MCF 10A (cell line): ENCODE measurements around the gene IFT80. TPM values are rescaled to one million over a fixed set of nuclear protein-coding genes. Genes with fewer than 3 reads are reported as not detected.

ENCODE experiments used
- BruUV-seq: library from RNA; stranded (reverse); fragments of 400-500 nt; replicated peaks from 2 replicates; lab custom pipeline; 2021; lab: Mats Ljungman, UMichigan
- CTCF ChIA-PET: fragments of 300-600 bp; sonication (Branson Sonifier 250); formaldehyde crosslinking; extraction: SDS; loops from one replicate; lab custom pipeline; 2021; ENCODE audit warnings: antibody characterized with exemption, inconsistent platforms; lab: Yijun Ruan, JAX
- POLR2A ChIA-PET: fragments of 300-600, 350-650 bp; sonication (Branson Sonifier 250); formaldehyde crosslinking; extraction: SDS; loops from one replicate; lab custom pipeline; 2020; ENCODE audit warnings: antibody characterized with exemption, inconsistent platforms; lab: Yijun Ruan, JAX
- DNase-seq: peaks from one replicate; pipeline ENCODE4 v3.0.0-alpha.2; 2018; ENCODE audit not compliant: unreplicated experiment
- H3K27ac Mint-ChIP-seq: one replicate; pipeline ENCODE4 v1.8.0; 2022; ENCODE audit warnings: mild to moderate bottlenecking, low read depth, mixed read lengths; ENCODE audit not compliant: unreplicated experiment
- H3K27me3 Mint-ChIP-seq: one replicate; pipeline ENCODE4 v1.8.0; 2022; ENCODE audit warnings: mixed read lengths; ENCODE audit not compliant: insufficient read depth, unreplicated experiment
- H3K36me3 Mint-ChIP-seq: one replicate; pipeline ENCODE4 v1.8.0; 2022; ENCODE audit warnings: mild to moderate bottlenecking, moderate library complexity, mixed read lengths; ENCODE audit not compliant: insufficient read depth, unreplicated experiment
- H3K4me1 Mint-ChIP-seq: one replicate; pipeline ENCODE4 v1.8.0; 2022; ENCODE audit warnings: mixed read lengths; ENCODE audit not compliant: insufficient read depth, unreplicated experiment
- H3K4me3 Mint-ChIP-seq: one replicate; pipeline ENCODE4 v1.8.0; 2022; ENCODE audit warnings: mild to moderate bottlenecking, moderate library complexity, mixed read lengths; ENCODE audit not compliant: unreplicated experiment
- H3K9me3 Mint-ChIP-seq: one replicate; pipeline ENCODE4 v1.8.0; 2022; ENCODE audit warnings: mixed read lengths; ENCODE audit not compliant: unreplicated experiment
- intact Hi-C: fragments of 100-400 bp; cut with micrococcal nuclease; formaldehyde crosslinking; loops from 2 replicates; pipeline ENCODE4 v1.14.1; 2022
- total RNA-seq: library from RNA; stranded (reverse); gene quantifications from 2 replicates; pipeline ENCODE4 v1.2.3, GENCODE V29; 2022
- TF ChIP-seq, protein P1 (sequence below): fragments of 200-600 bp; IDR thresholded peaks from one replicate; pipeline ENCODE4 v1.8.0; 2022; ENCODE audit warnings: antibody characterized with exemption, mild to moderate bottlenecking; ENCODE audit not compliant: unreplicated experiment

The IFT80 gene
- total RNA-seq, 1 experiment from 2014 or later: 22.6 TPM

DNA sequence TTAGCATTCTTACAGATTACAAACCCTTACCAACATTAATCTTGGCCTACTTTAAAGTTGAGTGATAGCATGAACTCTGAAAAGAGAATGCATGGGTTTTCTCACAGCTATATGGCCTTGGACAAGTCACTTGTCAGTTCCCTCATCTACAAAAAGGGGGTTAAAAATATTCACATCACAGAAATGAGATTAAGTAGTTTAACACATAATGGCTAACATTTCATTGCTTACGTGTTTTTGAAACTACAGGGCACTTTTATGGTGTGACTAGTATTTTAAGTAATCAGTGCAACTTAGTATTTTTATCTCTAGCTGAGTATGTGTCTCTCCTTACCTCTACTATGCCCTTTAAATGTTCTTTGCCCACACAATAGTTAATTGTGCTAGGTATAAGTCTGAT, 36.7 kb upstream of the IFT80 start:
- no peak overlapping the region for H3K4me3 Mint-ChIP-seq
- ChIA-PET CTCF (interaction anchor here (1.2 kb wide), 1 partner anchor 23 kb away, joined by 6 read pairs; no protein-coding TSS in a partner anchor), POLR2A (interaction anchor here (0.6 to 3.5 kb wide), 4 partner anchors 8 to 37 kb away, joined by 4 to 23 read pairs (median 6); partner anchors contain the start of genes IFT80 and TRIM59)
- no TSS peak for BruUV-seq
- TF ChIP-seq, protein P1, sequence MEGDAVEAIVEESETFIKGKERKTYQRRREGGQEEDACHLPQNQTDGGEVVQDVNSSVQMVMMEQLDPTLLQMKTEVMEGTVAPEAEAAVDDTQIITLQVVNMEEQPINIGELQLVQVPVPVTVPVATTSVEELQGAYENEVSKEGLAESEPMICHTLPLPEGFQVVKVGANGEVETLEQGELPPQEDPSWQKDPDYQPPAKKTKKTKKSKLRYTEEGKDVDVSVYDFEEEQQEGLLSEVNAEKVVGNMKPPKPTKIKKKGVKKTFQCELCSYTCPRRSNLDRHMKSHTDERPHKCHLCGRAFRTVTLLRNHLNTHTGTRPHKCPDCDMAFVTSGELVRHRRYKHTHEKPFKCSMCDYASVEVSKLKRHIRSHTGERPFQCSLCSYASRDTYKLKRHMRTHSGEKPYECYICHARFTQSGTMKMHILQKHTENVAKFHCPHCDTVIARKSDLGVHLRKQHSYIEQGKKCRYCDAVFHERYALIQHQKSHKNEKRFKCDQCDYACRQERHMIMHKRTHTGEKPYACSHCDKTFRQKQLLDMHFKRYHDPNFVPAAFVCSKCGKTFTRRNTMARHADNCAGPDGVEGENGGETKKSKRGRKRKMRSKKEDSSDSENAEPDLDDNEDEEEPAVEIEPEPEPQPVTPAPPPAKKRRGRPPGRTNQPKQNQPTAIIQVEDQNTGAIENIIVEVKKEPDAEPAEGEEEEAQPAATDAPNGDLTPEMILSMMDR: no peak
- H3K36me3 Mint-ChIP-seq: peaks cover 56% of the 10 kb centered on the region
- intact Hi-C loops: no loop called here
- no peaks in the 10 kb centered on the region for H3K4me1 Mint-ChIP-seq
- no peaks in the 10 kb centered on the region for H3K9me3 Mint-ChIP-seq
- H3K27ac Mint-ChIP-seq: no peak overlapping the region
- no peaks in the 10 kb centered on the region for H3K27me3 Mint-ChIP-seq
- no peak for DNase-seq

DNA sequence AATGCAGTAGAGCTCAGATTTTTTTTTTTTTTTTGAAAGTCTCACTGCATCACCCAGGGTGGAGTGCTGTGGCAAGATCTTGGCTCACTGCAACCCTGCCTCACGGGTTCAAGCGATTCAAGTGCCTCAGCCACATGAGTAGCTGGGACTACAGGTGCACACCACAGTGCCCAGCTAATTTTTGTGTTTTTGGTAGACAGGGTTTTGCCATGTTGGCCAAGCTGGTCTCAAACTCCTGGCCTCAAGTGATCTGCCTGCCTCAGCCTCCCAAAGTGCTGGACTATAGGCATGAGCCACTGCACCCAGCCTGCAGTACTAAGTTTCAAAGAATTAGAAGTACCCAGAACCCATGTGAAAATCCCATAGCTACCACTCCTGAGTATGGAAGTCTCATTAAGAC, 36.1 kb upstream of the IFT80 start:
- TF ChIP-seq, protein P1: no peak
- H3K4me3 Mint-ChIP-seq: no peak overlapping the region
- H3K27ac Mint-ChIP-seq: no peak overlapping the region
- DNase-seq: no peak
- ChIA-PET POLR2A (interaction anchor here (0.6 to 3.5 kb wide), 7 partner anchors 9 to 36 kb away, joined by 3 to 23 read pairs (median 4); partner anchors contain the start of genes IFT80 and TRIM59), CTCF (interaction anchor here (0.7 to 1.5 kb wide), 4 partner anchors 10 to 297 kb away, joined by 3 read pairs; no protein-coding TSS in a partner anchor)
- H3K27me3 Mint-ChIP-seq: no peaks in the 10 kb centered on the region
- intact Hi-C loops: no loop called here
- BruUV-seq: no TSS peak
- H3K36me3 Mint-ChIP-seq: peaks cover 57% of the 10 kb centered on the region
- H3K4me1 Mint-ChIP-seq: no peaks in the 10 kb centered on the region
- no peaks in the 10 kb centered on the region for H3K9me3 Mint-ChIP-seq

DNA sequence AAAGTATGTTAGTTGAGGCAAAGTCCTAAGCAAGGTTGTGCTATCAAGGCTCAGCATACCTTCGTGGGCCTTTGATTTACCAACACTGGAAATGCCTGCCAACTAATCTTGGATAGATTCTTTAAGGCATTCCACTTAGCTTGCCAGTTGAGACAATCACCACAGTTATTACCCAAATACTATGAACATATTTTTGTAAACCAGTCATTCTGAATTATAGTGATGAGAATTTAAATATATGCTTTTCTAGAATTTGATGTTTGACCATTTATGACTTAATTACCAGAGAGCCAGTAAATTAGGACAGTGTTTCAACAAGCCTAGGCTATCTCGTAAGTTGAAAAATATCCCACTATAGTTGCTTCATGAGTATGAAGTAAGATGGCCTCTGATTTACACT, 35.0 kb upstream of the IFT80 start:
- BruUV-seq: no TSS peak
- intact Hi-C loops: no loop called here
- ChIA-PET POLR2A (interaction anchor here (0.9 to 2.6 kb wide), 3 partner anchors 8 to 15 kb away, joined by 3 to 7 read pairs (median 4); partner anchors contain the start of gene TRIM59), CTCF (interaction anchor here (1.1 to 1.5 kb wide), 2 partner anchors 9 to 25 kb away, joined by 3 read pairs; no protein-coding TSS in a partner anchor)
- Mint-ChIP-seq H3K9me3 (no peaks in the 10 kb centered on the region), H3K27me3 (no peaks in the 10 kb centered on the region), H3K27ac (no peak overlapping the region), H3K36me3 (peaks cover 59% of the 10 kb centered on the region), H3K4me1 (no peaks in the 10 kb centered on the region), H3K4me3 (no peak overlapping the region)
- DNase-seq: peak; percentile 24
- TF ChIP-seq, protein P1: no peak

DNA sequence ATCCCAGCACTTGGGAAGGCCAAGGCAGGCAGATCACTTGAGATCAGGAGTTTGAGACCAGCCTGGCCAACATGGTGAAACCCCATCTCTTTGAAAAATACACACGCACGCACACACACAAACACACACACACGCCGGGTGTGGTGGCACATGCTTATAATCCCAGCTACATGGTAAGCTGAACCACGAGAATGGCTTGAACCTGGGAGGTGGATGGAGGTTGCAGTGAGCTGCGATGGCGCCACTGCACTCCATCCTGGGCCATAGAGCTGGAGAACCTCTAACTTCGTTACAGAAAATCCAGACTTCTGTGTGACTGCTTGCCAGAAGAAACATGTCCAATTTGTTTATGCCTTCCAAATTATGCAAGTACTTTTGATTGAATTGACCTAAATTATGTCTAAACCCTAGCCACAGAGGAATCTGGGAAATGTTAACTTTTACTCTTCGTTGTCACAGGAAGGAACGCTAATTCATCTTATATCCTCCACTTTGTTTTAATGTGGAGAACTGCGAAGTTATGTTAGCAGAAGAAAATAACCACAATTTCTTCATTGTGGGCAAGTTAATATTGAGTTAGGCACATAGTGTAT, 28.9 kb upstream of the IFT80 start:
- TF ChIP-seq, protein P1: no peak
- BruUV-seq: no TSS peak
- Mint-ChIP-seq H3K27ac (no peak overlapping the region), H3K27me3 (no peaks in the 10 kb centered on the region), H3K4me3 (no peak overlapping the region), H3K4me1 (no peaks in the 10 kb centered on the region), H3K36me3 (peaks cover 82% of the 10 kb centered on the region), H3K9me3 (no peaks in the 10 kb centered on the region)
- no peak for DNase-seq
- ChIA-PET POLR2A (interaction anchor here (0.6 to 0.9 kb wide), 3 partner anchors 10 to 52 kb away, joined by 3 to 4 read pairs (median 3); no protein-coding TSS in a partner anchor), CTCF (interaction anchor here (1.4 kb wide), 1 partner anchor 15 kb away, joined by 3 read pairs; no protein-coding TSS in a partner anchor)
- intact Hi-C loops: no loop called here
